ENCODE data around the gene SBF2. TPM values are rescaled to one million over a fixed set of nuclear protein-coding genes. Genes with fewer than 3 reads are reported as not detected.

The SBF2 gene
- total and polyA plus RNA-seq, 9 of the 15 experiments (the other 6 are each of a cell fraction or from before 2014, with no cell fraction given) = 0.80 to 9.5 (median 5.0) TPM

DNA sequence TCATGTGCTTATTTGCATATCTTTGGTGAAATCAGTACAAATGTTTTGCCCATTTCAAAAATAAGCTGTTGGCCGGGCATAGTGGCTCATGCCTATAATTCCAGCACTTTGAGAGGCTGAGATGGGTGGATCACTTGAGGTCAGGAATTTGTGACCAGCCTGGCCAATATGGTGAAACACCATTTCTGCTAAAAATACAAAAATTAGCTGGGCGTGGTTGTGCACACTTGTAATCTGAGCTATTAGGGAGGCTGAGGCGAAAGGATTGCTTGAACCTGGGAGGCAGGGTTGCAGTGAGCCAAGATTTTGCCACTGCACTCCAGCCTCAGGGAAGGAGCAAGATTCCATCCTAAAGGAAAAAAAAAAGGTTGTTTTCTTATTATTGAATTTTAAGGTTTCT, 494.1 kb downstream of the SBF2 start:
- Histone ChIP-seq H3K4me2 (ENCODE audit: insufficient read depth, low read length) (no peak overlapping the region), H3K9ac (ENCODE audit: insufficient read depth in 1 of 2, low read depth in 2 of 2, low read length in 2 of 2) (no peak overlapping the region), H3K4me1 (replicated peaks in 1 of 2; ENCODE audit: control insufficient read depth in 2 of 2, insufficient read depth in 2 of 2, low read length in 2 of 2) (peaks cover 0 to 3% of the 10 kb centered on the region in 2 experiments; a peak in 1 of 5 replicates), H3K9me1 (ENCODE audit: control insufficient read depth, insufficient read depth, low read length) (no peaks in the 10 kb centered on the region), H2AFZ (ENCODE audit: low read depth, low read length) (no peak overlapping the region), H3K27me3 (ENCODE audit: control insufficient read depth in 2 of 2, insufficient read depth in 2 of 2, low read length in 2 of 2) (no peaks in the 10 kb centered on the region), H3K9me3 (replicated peaks; ENCODE audit: control insufficient read depth, insufficient read depth, low read depth, low read length) (no peaks in the 10 kb centered on the region), H3K36me3 (ENCODE audit: control insufficient read depth, insufficient read depth, low read length) (no peaks in the 10 kb centered on the region), H3K79me2 (ENCODE audit: control insufficient read depth, insufficient read depth, low read length) (no peaks in the 10 kb centered on the region), H3K27ac (ENCODE audit: extremely low read depth, low read depth, low read length) (no peak overlapping the region), H4K20me1 (replicated peaks; ENCODE audit: control insufficient read depth, insufficient read depth, low read length) (no peaks in the 10 kb centered on the region), H3K4me3 (no peak overlapping the region)
- CTCF ChIA-PET (ENCODE audit: low intra/inter-chr PET ratio) = interaction anchor here (0.7 kb wide), 1 partner anchor 190 kb away, joined by 3 read pairs; no protein-coding TSS in a partner anchor
- TF ChIP-seq, protein P1, sequence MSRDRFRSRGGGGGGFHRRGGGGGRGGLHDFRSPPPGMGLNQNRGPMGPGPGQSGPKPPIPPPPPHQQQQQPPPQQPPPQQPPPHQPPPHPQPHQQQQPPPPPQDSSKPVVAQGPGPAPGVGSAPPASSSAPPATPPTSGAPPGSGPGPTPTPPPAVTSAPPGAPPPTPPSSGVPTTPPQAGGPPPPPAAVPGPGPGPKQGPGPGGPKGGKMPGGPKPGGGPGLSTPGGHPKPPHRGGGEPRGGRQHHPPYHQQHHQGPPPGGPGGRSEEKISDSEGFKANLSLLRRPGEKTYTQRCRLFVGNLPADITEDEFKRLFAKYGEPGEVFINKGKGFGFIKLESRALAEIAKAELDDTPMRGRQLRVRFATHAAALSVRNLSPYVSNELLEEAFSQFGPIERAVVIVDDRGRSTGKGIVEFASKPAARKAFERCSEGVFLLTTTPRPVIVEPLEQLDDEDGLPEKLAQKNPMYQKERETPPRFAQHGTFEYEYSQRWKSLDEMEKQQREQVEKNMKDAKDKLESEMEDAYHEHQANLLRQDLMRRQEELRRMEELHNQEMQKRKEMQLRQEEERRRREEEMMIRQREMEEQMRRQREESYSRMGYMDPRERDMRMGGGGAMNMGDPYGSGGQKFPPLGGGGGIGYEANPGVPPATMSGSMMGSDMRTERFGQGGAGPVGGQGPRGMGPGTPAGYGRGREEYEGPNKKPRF (IDR thresholded peaks at IDR 0.05; ENCODE audit: low read depth, low read length) = no peak
- no peak for TF ChIP-seq ZNF766 (CRISPR knock-in tag; conservative IDR thresholded peaks at IDR 0.05)
- no peak for TF ChIP-seq HDAC2 (IDR thresholded peaks at IDR 0.05)
- no peak for TF ChIP-seq ZNF165 (CRISPR knock-in tag; IDR thresholded peaks at IDR 0.05; ENCODE audit: borderline replicate concordance)
- no peak for TF ChIP-seq KLF10 (CRISPR knock-in tag; IDR thresholded peaks at IDR 0.05)
- TF ChIP-seq, protein P2, sequence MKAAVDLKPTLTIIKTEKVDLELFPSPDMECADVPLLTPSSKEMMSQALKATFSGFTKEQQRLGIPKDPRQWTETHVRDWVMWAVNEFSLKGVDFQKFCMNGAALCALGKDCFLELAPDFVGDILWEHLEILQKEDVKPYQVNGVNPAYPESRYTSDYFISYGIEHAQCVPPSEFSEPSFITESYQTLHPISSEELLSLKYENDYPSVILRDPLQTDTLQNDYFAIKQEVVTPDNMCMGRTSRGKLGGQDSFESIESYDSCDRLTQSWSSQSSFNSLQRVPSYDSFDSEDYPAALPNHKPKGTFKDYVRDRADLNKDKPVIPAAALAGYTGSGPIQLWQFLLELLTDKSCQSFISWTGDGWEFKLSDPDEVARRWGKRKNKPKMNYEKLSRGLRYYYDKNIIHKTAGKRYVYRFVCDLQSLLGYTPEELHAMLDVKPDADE (conservative IDR thresholded peaks at IDR 0.05; ENCODE audit: control insufficient read depth, low read depth, low read length) = no peak
- no peak for TF ChIP-seq COPS2 (conservative IDR thresholded peaks at IDR 0.05)
- TF ChIP-seq SMC3 (conservative IDR thresholded peaks at IDR 0.05; ENCODE audit: insufficient read depth, low read depth, low read length) = no peak
- TF ChIP-seq, protein P3, sequence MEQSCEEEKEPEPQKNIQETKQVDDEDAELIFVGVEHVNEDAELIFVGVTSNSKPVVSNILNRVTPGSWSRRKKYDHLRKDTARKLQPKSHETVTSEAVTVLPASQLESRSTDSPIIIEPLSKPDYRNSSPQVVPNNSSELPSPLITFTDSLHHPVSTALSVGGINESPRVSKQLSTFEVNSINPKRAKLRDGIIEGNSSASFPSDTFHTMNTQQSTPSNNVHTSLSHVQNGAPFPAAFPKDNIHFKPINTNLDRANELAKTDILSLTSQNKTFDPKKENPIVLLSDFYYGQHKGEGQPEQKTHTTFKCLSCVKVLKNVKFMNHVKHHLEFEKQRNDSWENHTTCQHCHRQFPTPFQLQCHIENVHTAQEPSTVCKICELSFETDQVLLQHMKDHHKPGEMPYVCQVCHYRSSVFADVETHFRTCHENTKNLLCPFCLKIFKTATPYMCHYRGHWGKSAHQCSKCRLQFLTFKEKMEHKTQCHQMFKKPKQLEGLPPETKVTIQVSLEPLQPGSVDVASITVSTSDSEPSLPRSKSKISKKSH (CRISPR knock-in tag; IDR thresholded peaks at IDR 0.05) = no peak
- TF ChIP-seq, protein P4, sequence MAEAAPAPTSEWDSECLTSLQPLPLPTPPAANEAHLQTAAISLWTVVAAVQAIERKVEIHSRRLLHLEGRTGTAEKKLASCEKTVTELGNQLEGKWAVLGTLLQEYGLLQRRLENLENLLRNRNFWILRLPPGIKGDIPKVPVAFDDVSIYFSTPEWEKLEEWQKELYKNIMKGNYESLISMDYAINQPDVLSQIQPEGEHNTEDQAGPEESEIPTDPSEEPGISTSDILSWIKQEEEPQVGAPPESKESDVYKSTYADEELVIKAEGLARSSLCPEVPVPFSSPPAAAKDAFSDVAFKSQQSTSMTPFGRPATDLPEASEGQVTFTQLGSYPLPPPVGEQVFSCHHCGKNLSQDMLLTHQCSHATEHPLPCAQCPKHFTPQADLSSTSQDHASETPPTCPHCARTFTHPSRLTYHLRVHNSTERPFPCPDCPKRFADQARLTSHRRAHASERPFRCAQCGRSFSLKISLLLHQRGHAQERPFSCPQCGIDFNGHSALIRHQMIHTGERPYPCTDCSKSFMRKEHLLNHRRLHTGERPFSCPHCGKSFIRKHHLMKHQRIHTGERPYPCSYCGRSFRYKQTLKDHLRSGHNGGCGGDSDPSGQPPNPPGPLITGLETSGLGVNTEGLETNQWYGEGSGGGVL (CRISPR knock-in tag; IDR thresholded peaks at IDR 0.05) = no peak
- TF ChIP-seq KLF13 (tag; IDR thresholded peaks at IDR 0.05; ENCODE audit: borderline replicate concordance, low read depth) = no peak
- TF ChIP-seq, protein P5, sequence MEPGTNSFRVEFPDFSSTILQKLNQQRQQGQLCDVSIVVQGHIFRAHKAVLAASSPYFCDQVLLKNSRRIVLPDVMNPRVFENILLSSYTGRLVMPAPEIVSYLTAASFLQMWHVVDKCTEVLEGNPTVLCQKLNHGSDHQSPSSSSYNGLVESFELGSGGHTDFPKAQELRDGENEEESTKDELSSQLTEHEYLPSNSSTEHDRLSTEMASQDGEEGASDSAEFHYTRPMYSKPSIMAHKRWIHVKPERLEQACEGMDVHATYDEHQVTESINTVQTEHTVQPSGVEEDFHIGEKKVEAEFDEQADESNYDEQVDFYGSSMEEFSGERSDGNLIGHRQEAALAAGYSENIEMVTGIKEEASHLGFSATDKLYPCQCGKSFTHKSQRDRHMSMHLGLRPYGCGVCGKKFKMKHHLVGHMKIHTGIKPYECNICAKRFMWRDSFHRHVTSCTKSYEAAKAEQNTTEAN (CRISPR knock-in tag; IDR thresholded peaks at IDR 0.05) = no peak
- in situ Hi-C loops (cut with MboI) = no loop called here
- DNase-seq (ENCODE audit: extremely low read depth in 1 of 4, low spot score in 3 of 4) (no peak), ATAC-seq (no peak), FAIRE-seq (no peak)
- WGBS (ENCODE audit: insufficient coverage, low coverage, missing lambda C conversion rate) = 52% methylated on average over 3 of the region's 3 CpGs
- intact Hi-C loops (cut with micrococcal nuclease) = no loop called here
- POLR2A ChIA-PET = no interaction called here
- BruUV-seq (replicated peaks) = no TSS peak
